SH-SY5Y (cell line): Measurements from ENCODE around the gene ISG15.
A peak's percentile ranks its signal among the peaks of the same experiment; 100 is the strongest.

Source experiments
- GATA2 ChIP-seq: IDR thresholded peaks from 2 replicates; pipeline ENCODE4 v1.6.1; 2011; ENCODE audit warnings: mild to moderate bottlenecking, low read depth, low read length
- GATA3 ChIP-seq: IDR thresholded peaks from 2 replicates; pipeline ENCODE4 v1.6.1; 2011; ENCODE audit warnings: low read depth, mild to moderate bottlenecking, low read length, moderate library complexity

Gene ISG15

DNA sequence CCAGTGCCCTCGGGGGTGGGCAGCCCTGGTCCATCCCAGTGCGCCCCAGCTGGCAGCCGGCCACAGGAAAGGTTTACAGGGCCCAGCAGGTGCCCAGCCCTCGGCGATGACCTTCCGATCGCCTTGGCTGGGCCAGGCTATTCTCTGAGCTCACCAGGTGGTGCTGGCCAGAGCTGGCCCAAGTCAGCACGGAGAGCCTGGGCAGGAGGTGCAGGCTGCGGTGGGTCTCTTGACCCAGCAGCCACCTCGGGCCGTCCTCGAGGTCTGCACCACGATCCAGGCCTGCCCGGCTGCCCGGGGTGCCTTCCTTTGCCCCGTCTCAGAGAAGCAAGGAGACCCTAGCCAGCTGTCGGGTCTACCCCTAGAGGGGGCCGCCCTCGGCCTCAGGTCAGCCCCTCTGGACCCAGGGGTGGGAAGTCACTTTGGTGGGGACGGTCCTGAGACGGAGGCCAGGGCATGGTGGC is 31.8 kb upstream of the ISG15 start:
- TF ChIP-seq GATA2 (no peak), GATA3 (no peak)

DNA sequence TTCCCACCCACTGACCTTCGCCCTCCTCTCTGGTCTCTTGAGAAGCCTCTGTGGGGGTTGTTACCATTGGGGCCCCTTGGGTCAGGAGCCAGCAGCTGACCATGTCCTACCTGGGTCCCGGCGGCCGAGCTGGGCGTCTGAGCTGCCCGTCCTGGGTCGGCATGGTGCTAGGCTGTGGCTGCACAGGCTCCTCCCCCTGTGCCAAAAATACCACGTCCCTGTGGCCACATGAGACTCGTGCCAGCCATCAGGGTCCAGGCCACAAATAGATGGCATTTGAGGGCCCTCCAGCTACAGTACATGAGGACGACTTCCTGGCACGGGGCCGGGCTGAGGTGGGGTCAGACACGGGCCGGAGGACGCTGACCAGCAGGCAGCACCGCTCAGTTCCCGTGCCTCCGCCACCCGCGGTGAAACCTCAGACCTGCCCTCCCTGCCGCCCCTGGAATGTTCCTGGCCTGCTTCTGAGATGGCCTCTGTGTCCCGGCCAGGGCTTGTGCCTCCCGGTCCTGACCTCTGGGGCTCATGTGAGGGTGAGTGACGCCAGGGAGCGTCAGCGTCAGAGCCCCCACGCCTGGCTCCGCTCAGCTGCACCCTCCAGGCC is 31.2 kb upstream of the ISG15 start, which contains the start of gene PERM1:
PERM1 (minus strand) TSS at position 139 of the 604 bp plus-strand sequence. CDS start 1,064 bp downstream, outside the sequence.
- TF ChIP-seq GATA3 (no peak), GATA2 (no peak)

DNA sequence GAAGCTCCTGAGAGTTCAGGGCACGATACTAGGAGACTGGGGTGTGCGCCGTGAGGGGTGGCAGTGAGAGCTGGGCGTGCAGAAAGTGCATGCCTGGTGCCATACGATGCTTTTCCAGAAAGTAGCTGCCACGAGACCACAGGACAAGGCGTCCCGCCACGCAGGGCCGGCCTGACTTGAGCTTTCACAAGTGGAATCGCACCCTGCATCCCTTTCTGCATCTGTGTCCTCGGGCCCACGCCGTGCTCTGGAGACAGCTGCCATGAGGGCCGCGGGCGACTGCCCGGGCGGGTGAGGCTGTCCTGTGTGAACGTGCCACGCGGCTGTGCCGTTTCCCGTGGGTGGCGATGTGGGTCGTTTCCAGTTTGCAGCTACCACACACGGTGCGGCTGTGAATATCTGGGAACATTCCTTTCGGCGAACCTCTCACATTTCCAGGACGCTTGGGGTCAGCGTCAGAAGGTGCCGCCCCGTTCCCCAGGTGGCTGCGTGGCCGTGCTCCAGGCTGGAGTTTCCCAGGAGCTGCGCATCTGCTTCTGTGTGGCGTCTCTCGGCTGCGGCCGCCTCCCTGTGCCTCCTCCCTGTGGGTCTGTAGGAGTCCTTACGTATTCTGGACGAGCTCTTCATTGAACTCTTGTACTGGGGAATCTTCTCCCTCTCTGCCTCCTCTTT is 30.4 kb upstream of the ISG15 start:
- TF ChIP-seq GATA3 = no peak
- no peak for TF ChIP-seq GATA2

DNA sequence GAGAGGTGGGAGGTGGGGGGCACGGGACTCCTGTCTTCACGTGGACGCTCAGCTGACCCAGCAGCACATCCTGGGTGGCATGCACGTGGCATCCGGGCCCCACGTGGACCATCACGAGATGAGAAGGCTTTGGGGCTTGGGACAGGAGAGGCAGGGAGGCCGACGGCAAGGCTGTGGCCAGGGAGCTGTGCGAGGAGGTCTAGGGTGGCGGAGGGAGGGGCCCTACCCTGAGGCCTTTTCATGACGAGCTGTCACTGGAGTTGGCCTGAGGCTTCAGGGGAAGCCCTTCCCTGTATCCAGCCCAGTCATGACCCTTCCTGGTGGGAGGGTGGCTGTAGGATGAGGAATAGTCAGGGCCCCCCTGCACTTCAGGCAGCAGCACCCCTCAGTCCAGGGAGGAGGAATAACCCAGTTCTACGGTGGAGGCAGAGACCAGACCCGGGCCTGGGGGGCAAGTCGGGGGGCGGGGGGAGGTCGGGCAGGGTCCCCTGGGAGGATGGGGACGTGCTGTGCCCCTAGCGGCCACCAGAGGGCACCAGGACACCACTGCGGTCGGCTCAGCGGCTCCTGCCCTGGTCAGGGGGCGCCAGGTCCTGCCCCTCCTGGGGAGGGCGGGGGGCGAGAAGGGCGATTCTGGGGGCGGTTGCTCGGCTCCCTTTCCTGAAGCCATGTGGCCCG is 29.4 kb upstream of the ISG15 start:
- TF ChIP-seq GATA2 (no peak), GATA3 (no peak)

DNA sequence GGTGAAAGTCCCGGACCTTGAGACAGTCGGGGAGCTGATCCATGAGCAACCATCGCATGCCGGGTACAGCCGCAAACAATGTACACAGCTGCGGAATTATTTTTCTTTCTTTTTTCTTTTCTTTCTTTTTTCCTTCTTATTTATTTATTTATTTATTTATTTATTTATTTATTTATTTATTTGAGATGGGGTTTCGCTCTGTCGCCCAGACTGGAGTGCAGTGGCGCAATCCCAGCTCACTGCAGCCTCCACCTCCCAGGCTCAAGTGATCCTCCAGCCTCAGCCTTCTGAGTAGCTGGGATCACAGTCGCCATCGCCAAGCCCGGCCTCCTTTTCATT is 28.9 kb upstream of the ISG15 start:
- TF ChIP-seq GATA3 = no peak
- no peak for TF ChIP-seq GATA2

DNA sequence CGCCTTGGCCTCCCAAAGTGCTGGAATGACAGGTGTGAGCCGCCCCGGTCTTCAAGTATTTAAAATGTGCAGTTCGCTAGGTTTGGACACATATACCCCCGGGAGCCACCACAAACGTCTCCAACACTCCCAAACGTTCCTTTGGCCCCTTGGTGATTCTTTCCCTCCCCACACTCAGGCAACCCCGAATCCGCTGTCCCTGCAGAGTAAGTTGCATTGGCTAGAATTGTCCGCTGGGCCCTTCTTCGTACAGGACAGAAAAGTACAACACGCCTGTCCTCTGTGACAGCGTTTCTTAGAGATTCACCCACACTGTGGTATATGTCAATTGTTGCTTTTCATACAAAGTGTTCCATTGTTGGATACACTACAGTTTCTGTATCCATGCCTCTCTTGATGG is 28.2 kb upstream of the ISG15 start:
- no peak for TF ChIP-seq GATA2
- TF ChIP-seq GATA3 = no peak

DNA sequence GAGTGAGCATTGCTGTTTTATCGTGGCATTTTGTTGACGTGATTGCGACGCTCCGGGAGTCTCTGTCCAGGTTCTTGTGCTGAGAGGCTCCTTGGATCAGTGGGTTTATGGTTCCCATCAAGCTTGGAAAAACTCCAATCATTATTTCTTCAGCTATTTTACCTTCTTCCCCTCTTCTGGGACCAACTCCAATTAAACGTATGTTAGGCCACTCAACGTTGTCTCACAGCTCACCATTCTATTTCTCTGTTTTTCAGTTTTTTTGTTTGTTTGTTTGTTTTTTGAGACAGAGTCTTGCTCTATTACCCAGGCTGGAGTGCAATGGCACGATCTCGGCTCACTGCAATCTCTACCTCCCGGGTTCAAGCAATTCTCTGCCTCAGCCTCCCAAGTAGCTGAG is 21.4 kb upstream of the ISG15 start:
- TF ChIP-seq GATA2 = no peak
- TF ChIP-seq GATA3 = no peak

DNA sequence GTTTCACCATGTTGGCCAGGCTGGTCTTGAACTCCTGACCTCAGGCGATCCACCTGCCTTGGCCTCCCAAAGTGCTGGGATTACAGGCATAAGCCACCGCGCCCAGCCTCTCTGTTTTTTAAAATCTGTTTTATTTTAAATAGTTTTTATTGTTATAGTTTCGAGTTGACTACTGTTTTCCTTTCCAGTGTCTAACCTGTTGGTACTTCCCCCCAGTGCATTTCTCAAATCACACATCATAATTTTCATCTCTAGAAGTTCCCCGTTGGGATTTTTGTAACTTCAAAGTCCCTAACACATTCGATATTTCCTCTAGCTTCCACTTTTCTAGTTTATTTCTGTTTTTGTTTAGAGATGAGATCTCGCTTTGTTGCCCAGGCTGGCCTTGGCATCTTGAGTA is 20.9 kb upstream of the ISG15 start:
- no peak for TF ChIP-seq GATA2
- no peak for TF ChIP-seq GATA3

DNA sequence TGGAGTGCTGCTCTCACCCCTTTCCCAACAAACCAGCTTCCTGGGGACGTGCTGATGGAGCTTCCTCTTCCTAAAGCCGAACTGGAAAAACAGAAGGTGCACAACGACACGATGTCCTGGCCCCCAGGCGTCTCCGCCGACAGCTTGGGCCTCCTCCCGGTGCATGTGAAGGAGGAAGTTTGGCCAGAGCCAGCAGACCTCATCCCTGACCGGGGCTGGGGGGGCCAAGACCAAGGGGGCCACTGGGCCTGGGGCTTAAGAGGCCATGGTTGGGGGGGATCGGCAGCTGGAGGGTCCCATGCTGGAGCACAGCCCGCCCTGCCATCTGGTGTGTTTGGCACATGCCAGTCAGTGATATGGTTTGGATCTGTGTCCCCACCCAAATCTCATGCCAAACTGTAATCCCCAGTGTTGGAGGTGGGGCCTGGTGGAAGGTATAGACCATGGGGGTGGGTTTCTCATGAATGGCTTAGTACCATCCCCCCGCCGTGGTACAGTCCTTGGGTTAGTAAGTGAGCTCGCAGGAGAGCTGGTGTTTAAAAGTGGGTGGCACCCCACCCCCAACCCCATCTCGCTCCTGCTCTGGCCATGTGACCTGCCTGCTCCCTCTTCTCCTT is 19.8 kb upstream of the ISG15 start:
- no peak for TF ChIP-seq GATA3
- TF ChIP-seq GATA2 = no peak

DNA sequence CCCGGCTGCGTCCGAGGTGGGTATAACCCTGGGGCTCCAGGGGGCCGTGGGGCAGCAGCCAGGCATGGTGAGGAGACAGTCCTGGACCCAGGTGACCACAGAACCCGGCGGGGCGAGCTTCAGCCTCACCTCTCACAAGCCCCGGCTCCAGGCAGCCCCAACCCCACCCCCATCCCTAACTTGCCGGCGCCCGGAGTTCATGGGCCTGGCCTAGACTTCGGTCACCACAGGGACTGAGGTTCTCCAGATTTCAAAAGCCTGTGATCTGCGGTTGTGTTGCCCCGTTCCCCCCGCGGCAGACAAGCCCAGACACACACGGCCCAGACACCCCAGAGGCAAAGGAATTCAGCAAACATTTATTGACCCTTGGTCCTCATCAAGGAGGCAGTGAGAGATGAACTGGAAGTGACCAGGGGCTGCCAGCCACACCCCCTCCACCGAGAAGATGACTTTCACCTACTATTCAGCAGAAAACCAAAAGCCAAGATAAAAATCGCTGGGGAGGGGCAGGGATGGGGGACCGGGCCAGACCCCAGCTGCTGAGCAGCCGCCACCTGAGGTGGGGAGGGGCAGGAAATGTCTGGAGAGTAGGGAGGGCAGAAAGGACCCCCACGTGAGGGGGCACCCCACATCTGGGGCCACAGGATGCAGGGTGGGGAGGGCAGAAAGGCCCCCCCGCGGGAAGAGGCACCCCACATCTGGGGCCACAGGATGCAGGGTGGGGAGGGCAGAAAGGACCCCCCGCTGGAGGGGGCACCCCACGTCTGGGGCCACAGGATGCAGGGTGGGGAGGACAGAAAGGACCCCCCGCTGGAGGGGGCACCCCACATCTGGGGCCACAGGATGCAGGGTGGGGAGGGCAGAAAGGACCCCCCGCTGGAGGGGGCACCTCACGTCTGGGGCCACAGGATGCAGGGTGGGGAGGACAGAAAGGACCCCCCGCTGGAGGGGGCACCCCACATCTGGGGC is 17.3 kb upstream of the ISG15 start:
- TF ChIP-seq GATA2 = peak; percentile 59
- TF ChIP-seq GATA3 = no peak

DNA sequence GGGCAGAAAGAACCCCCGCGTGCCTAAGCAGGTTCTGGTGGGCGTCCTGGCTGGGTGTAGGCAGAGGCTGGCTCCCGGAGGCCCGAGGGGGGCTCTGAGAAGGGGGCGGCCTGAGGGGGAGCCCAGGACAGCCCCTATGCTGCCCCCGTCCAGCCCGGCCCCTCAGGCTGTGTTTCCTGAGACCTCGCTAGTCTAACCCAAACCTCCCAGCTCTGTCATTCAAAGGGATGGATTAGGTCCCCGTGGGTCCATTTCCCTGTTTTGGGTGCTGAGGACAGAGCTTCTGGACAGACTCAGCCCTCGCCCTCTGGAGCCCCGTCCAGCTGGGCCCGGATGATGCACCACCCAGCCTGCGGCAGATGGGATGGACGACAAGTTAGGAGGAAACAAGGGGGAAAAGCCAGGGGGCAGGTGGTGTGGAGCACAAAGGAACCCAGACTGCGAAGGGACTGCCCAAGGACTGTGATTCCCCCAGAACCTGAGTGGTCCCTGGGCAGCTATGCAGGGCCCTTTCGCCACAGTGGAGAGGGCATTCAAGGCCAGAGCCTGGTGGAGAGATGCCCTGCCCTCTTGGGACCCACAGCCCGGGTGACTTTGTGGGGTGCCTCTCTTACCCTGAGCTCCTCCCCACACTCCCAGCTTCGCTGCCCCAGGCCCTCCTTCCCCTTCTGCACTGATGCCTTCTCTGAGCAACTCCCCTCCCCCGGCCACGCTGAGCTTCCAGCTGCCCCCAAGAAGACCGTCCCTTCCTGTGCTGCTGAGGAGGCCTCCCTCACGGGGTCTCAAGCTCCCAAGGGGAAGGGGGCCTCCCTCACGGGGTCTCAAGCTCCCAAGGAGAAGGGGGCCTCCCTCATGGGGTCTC is 16.2 kb upstream of the ISG15 start:
- TF ChIP-seq GATA2 = no peak
- TF ChIP-seq GATA3 = no peak

DNA sequence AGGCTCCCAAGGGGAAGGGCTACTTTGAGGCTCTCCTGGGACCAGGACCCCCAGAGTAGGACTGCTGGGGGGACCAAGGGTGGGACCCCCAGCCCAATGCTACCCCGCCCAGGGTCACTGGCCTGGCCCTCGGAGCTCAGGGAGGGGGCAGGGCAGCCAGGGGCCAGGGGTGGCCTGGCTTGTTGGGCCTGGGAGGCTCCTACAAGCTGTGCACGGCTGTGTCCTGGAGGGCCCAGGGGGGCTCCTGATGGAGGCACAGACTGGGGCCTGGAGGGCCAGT is 15.6 kb upstream of the ISG15 start:
- TF ChIP-seq GATA3 (no peak), GATA2 (no peak)

DNA sequence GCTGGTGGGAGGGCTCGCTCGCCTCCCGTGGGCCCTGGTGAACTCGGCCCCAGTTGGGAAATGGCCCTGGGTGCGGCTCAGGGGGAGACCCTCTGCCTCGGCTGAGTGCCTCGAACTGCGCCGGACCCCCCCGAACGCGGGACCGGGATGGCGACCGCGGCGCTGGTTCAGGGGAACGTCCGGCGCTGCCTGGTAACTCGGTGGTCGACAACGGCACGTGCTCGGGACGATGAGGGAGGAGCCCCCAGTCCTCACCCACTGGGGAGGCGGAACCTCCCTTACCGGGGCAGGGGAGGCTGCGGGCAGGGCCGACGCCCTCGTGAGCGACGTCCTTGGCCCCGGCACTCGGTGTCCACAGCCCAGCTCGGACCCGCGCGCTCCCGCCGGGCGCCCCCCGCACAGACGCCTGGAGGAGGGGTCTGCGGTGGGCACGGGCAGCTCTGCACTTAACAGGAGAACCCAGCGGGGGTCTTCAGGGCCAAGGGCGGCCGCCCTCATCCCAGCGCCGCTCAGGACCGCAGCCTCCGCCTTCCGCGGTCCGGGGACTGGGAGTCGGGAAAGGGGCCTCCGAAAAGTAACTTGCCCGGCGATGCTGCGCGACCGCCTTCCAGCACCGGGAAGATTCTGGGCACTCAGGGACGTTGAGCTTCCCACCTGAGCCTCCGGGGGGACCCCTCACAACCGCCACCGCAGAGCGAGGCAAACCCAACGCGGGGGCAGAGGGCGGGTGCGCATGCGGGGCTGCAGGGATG is 15.1 kb upstream of the ISG15 start:
- TF ChIP-seq GATA2 (no peak), GATA3 (no peak)
